ENCODE data around the gene ROBO4. TPM values are rescaled to one million over a fixed set of nuclear protein-coding genes. Genes with fewer than 3 reads are reported as not detected.
A peak's percentile ranks its signal among the peaks of the same experiment; 100 is the strongest.

ROBO4 gene
- total RNA-seq, 1 donor, result 3.3 TPM

- TF ChIP-seq CTCF (IDR thresholded peaks at IDR 0.05; ENCODE audit: insufficient read depth, low read length), result no peak
- no peak for DNase-seq (ENCODE audit: low read depth)
- no peak overlapping the region for H3K4me3 ChIP-seq (ENCODE audit: low read depth, low read length)
Measured at GRCh38 chr11:124870430-124870829, 27.2 kb downstream of the ROBO4 start.

DNA sequence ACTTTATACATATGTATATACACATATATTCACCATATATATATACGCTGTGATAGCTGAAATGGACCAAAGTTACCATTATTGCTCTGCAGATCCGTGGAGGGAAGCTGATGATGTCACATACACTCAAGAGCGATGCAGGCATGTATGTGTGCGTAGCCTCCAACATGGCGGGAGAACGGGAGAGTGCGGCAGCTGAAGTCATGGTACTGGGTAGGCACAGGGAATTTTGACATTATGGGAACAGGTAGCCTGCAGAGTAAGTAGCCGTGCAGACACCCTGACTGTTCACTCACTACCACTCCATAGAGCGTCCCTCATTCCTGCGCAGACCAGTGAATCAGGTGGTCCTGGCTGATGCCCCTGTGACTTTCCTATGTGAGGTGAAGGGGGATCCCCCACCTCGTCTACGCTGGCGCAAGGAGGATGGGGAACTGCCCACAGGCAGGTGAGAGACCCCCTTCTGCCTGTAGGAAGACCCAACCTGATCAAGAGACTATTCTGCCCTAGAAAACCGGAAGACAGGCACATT is 27.7 kb downstream of the ROBO4 start:
- no peak for TF ChIP-seq CTCF (IDR thresholded peaks at IDR 0.05; ENCODE audit: insufficient read depth, low read length)
- no peak overlapping the region for H3K4me3 ChIP-seq (ENCODE audit: low read depth, low read length)
- no peak for DNase-seq (ENCODE audit: low read depth)

DNA sequence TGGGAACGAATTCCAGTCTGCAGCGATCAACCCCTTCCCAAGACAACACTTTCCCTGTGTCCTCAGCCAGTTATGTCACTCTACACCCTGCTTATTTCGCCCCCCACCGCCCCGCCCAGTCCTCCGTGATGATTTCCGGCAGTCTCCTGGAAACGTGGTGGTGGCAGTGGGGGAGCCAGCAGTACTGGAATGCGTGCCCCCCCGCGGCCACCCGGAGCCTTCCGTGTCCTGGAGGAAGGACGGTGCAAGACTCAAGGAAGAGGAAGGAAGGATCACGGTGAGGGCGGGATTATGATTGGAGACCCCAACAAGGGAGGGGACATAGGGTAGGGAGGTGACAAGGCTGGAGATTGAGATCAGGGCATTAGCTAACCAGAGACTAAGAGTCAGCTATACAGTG is 28.3 kb downstream of the ROBO4 start:
- no peak overlapping the region for H3K4me3 ChIP-seq (ENCODE audit: low read depth, low read length)
- no peak for DNase-seq (ENCODE audit: low read depth)
- TF ChIP-seq CTCF (IDR thresholded peaks at IDR 0.05; ENCODE audit: insufficient read depth, low read length), result no peak

- no peak for DNase-seq (ENCODE audit: low read depth)
- H3K4me3 ChIP-seq (ENCODE audit: low read depth, low read length), result no peak overlapping the region
- no peak for TF ChIP-seq CTCF (IDR thresholded peaks at IDR 0.05; ENCODE audit: insufficient read depth, low read length)
Measured at GRCh38 chr11:124868331-124869274, 29.1 kb downstream of the ROBO4 start.

- peak; percentile 39 for DNase-seq (ENCODE audit: low read depth)
- H3K4me3 ChIP-seq (ENCODE audit: low read depth, low read length), result no peak overlapping the region
- peak; percentile 63 for TF ChIP-seq CTCF (IDR thresholded peaks at IDR 0.05; ENCODE audit: insufficient read depth, low read length)
Measured at GRCh38 chr11:124867700-124868099, 30.0 kb downstream of the ROBO4 start.

DNA sequence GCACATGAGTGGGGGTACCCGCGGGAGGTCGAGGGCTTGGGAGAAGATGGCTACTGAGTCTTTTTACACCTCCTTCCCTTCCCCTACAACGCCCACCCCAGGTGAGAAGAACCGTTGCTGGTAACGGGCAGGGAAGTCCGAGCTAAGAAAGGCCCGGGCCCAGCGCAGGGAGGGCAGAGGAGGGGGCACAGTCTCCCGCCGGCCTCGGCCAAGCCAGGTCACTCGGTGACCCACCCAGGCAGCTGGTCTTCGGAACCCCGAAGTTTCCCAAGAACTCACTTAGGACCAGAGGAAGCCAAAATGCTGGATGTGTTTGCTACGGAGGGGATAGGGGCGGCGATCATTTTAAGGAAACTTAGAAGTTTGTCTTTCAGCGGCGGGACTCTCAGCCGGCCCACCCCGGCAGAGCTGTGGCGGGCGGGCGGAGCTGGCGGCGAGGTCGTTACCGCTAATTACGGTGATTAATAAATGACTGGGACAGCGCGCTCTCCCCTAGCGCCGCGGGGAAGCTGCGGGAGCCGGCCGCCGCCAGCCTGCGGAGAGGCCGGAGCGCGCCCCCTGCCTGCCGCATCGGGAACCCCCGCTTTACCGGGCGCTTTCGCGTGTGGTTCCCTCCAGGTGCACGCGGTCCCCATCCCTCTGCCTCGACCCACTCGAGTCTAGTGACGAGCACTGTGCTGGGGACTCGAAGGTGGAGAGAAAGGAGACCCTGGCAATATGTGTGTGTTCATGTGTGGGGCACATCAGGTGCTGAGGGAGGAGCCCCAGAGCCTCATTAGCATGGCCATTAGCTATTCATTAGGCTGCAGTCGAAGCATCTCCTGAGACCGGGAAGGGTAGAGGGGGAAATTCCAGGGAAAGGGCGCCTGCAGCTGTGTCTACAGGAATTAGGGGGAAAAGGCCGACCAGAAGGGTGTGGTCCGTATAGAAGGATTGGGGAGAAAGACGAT is 31.5 kb downstream of the ROBO4 start:
- H3K4me3 ChIP-seq (ENCODE audit: low read depth, low read length), result peak overlapping the region; percentile 19
- peak; percentile 22 for DNase-seq (ENCODE audit: low read depth)

More for the DNA sequence above, 31.5 kb downstream of the ROBO4 start:
- TF ChIP-seq CTCF (IDR thresholded peaks at IDR 0.05; ENCODE audit: insufficient read depth, low read length), result peak; percentile 68

Data from fibroblast of the aortic adventitia (primary cell).